ENCODE results near the gene DYNC2LI1.

- TF ChIP-seq PATZ1 (CRISPR knock-in tag; IDR thresholded peaks at IDR 0.05; ENCODE audit: borderline replicate concordance) (no peak), RARB (CRISPR knock-in tag; IDR thresholded peaks at IDR 0.05) (no peak), CREB5 (CRISPR knock-in tag; IDR thresholded peaks at IDR 0.05; ENCODE audit: low read depth) (no peak)
Measured at GRCh38 chr2:43737097-43737854, 36.6 kb upstream of the DYNC2LI1 start.
